Lower lobe of right lung (tissue), 2 donors: ENCODE data around the gene TOMT. TPM values are rescaled to one million over a fixed set of nuclear protein-coding genes. Genes with fewer than 3 reads are reported as not detected.
A peak's percentile ranks its signal among the peaks of the same experiment; 100 is the strongest.

Source experiments
- ATAC-seq, 2 donors: fragments of 200-7000 bp; cut with Tn5 transposase; one replicate each; pipeline ENCODE4 v1.9.1; 2020 to 2022; ENCODE audit warnings: mild to moderate bottlenecking in 2 of 2, moderate library complexity in 2 of 2
- DNase-seq: peaks from one replicate; pipeline ENCODE4 v3.0.0-alpha.2; 2020
- H3K27ac ChIP-seq: fragments of 200-600 bp; one replicate; pipeline ENCODE4 v1.8.0; 2022
- H3K27me3 ChIP-seq: fragments of 200-600 bp; one replicate; pipeline ENCODE4 v1.8.0; 2022; ENCODE audit warnings: low read depth
- H3K36me3 ChIP-seq: fragments of 200-600 bp; one replicate; pipeline ENCODE4 v1.8.0; 2022; ENCODE audit warnings: mild to moderate bottlenecking
- H3K4me1 ChIP-seq: fragments of 200-600 bp; one replicate; pipeline ENCODE4 v1.8.0; 2022
- H3K4me3 ChIP-seq: fragments of 200-600 bp; one replicate; pipeline ENCODE4 v1.8.0; 2022; ENCODE audit warnings: mild to moderate bottlenecking
- H3K9me3 ChIP-seq: fragments of 200-600 bp; one replicate; pipeline ENCODE4 v1.8.0; 2022
- CTCF ChIP-seq: fragments of 200-600 bp; IDR thresholded peaks from one replicate; pipeline ENCODE4 v1.8.0; 2022; ENCODE audit warnings: antibody characterized with exemption, mild to moderate bottlenecking
- intact Hi-C: fragments of 100-400 bp; cut with DNase I; formaldehyde crosslinking; loops from one replicate; pipeline ENCODE4 v1.11.0; 2022
- total RNA-seq: library from RNA; stranded (reverse); fragmentation: NEBNext Ultra II Directional; extraction: Animal tissue kit (Norgen Biotek cat#: 25700); gene quantifications from one replicate; pipeline ENCODE4 v1.2.1, GENCODE V29; 2021
- donor health status: DM: no; HTN: yes; CAD: no; lungs with severe emphysema.

Gene TOMT
- total RNA-seq, 1 donor from 2014 or later, result not detected

DNA sequence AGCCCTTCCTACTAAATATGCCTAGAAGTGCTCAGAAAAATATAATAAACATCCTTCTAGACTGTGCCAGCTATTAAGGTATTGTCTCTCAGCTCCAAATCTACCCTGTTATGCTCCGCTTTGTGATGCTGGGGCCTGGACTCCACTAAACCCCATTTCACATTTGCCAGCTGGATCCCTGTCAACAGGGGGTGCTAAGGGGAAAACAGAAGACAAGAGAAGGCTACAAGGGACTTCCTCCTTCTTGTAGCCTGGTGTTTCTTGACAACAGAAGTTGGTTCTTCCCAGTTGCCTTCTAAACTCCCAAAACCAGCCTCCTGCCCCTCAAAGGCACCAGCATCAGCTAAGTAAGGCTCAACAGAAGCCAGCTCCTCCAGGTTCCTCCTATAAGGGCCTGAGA is 30.6 kb upstream of the TOMT start:
- ATAC-seq (peak in 1 of 2 donors; percentile 34), DNase-seq (no peak)
- Histone ChIP-seq H3K36me3 (peaks cover 6% of the 10 kb centered on the region), H3K4me1 (peaks cover 46% of the 10 kb centered on the region), H3K27ac (peak overlapping the region; percentile 46), H3K27me3 (no peaks in the 10 kb centered on the region), H3K9me3 (no peaks in the 10 kb centered on the region), H3K4me3 (no peak overlapping the region)
- TF ChIP-seq CTCF, result no peak
- intact Hi-C loops, result loop anchor here (5.0 kb wide), 1 partner anchor 33 kb away; no protein-coding TSS in a partner anchor

DNA sequence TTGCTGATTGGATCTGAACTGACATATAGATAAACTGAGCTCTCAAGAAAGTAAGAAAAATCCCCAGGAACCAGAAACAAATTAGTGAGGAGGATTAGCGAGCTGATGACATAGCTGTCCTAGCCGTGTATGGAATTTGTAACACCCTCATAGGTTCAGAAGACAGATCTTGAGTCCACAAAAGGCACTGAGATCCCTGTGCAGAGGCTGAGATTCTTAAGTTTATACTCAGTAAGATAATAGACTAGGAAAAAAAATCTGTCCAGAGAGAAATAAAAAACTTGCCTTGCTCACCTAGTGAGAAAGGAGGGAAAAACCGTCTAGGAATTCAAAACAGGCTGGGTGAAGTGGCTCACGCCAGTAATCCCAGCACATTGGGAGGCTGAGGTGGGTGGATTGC is 30.0 kb upstream of the TOMT start:
- no peak for TF ChIP-seq CTCF
- no peak for DNase-seq
- intact Hi-C loops, result loop anchor here (5.0 kb wide), 1 partner anchor 33 kb away; no protein-coding TSS in a partner anchor
- Histone ChIP-seq H3K4me3 (no peak overlapping the region), H3K27ac (no peak overlapping the region), H3K27me3 (no peaks in the 10 kb centered on the region), H3K36me3 (peaks cover 6% of the 10 kb centered on the region), H3K9me3 (no peaks in the 10 kb centered on the region), H3K4me1 (peaks cover 40% of the 10 kb centered on the region)
- ATAC-seq, result no peak

GRCh38 chr11:72078477-72078876 is 27.2 kb upstream of the TOMT start:
- intact Hi-C loops, result loop anchor here (5.0 kb wide), 1 partner anchor 36 kb away; no protein-coding TSS in a partner anchor
- Histone ChIP-seq H3K27me3 (no peaks in the 10 kb centered on the region), H3K4me1 (peaks cover 30% of the 10 kb centered on the region), H3K36me3 (peaks cover 6% of the 10 kb centered on the region), H3K9me3 (no peaks in the 10 kb centered on the region), H3K27ac (no peak overlapping the region), H3K4me3 (no peak overlapping the region)
- ATAC-seq (no peak), DNase-seq (no peak)
- TF ChIP-seq CTCF, result no peak

DNA sequence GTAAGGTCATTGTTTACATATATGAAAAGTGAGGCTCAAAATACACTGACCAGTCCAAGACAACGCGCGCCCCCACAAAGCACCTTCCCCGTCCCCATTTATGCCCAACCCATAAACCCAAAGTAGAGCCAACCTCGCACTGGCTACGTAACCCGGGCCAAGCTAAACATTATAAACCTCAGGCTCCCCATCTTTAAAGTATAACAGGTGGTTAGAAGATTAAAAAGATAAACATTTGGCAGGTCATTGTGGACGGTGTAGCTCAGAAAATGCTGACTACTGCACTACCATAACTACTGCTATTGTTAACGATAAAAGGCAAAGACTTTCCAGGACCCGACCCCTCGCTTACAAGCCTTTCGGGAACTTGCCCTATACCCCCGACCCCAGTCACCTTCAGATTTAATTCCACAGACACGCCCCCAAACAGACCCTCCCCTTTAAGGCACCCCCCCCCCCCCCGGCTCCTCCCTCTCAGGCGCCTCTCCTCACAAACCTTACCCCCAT is 25.9 kb upstream of the TOMT start:
- ATAC-seq, result peak in 1 of 2 donors; percentile 62
- Histone ChIP-seq H3K4me1 (peaks cover 30% of the 10 kb centered on the region), H3K27me3 (no peaks in the 10 kb centered on the region), H3K36me3 (peaks cover 6% of the 10 kb centered on the region), H3K9me3 (no peaks in the 10 kb centered on the region), H3K27ac (peak overlapping the region; percentile 85), H3K4me3 (peak overlapping the region; percentile 70)
- DNase-seq, result no peak
- no peak for TF ChIP-seq CTCF
- intact Hi-C loops, result loop anchor here (5.0 kb wide), 1 partner anchor 38 kb away; no protein-coding TSS in a partner anchor

DNA sequence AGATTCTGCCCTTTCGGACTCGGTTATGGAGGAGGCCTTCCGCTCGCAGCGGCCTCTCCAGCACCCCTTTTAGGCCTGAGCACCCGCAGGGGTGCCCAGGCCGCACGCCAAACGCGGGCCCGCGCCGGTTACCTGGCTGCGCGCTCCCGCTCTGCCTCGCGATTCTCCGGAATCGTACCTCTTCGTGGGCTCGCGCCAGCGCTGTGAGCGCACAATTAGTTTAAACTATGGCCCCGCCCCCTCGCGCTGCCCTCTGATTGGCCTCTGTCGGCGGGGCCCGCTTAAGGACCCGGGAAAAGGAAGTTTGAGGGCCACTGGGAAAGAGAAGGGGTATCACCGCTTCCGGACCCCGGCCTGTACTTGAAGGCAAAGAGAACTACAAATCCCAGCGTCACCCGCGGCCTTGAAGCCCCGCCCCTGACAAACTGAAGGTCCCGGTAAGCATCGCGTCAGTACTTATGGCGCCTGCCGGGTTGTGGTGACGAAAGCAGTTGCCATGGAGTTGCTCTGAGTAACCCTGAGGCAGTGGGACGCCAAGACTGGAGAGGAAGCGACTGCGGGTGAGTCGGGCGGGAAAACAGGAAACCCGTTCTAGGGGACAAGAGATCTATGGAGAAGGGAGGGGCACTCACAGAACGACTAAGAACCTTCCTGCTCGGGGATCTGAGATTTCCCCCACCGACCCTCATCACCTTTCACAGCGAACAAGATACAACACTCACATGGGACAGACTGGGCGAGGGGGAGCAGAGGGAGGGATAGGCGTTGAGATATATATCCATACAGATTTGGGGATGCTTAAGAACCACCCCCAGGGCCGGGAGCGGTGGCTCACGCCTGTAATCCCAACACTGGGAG is 25.2 kb upstream of the TOMT start, which contains the start of the genes LRRC51 and NUMA1:
Gene LRRC51, plus strand, starts transcription at position 525 of the 858 bp plus-strand sequence. CDS start 8,234 bp downstream, outside the sequence.
Gene NUMA1, minus strand, starts transcription at position 217 of the 858 bp plus-strand sequence. CDS start 44,599 bp downstream, outside the sequence.
- Histone ChIP-seq H3K27me3 (no peaks in the 10 kb centered on the region), H3K9me3 (no peaks in the 10 kb centered on the region), H3K27ac (peak within 1 kb of the TSS; percentile 85), H3K4me3 (peak within 1 kb of the TSS; percentile 70), H3K4me1 (peaks cover 26% of the 10 kb centered on the region), H3K36me3 (peaks cover 6% of the 10 kb centered on the region)
- ATAC-seq, result peak; percentile 97 to 98
- intact Hi-C loops, result no loop called here
- no peak for TF ChIP-seq CTCF
- peak; percentile 100 for DNase-seq
